Fibroblast of the aortic adventitia (primary cell): ENCODE measurements around the gene EFNA5. TPM values are rescaled to one million over a fixed set of nuclear protein-coding genes. Genes with fewer than 3 reads are reported as not detected.
"Not testable (repeated sequence)": the region's sequence is repeated elsewhere in the genome, so short reads cannot be mapped to it uniquely, and the experiment has no call there.

Source experiments
- DNase-seq: peaks from one replicate; pipeline ENCODE4 v3.0.0-alpha.2; 2010; ENCODE audit warnings: low read depth
- H3K4me3 ChIP-seq: 2 replicates; pipeline ENCODE4 v1.5.1; 2011; ENCODE audit warnings: low read depth, mild to moderate bottlenecking, control low read depth, low read length, moderate library complexity
- CTCF ChIP-seq: IDR thresholded peaks from 2 replicates; pipeline ENCODE4 v1.5.1; 2011; ENCODE audit warnings: mild to moderate bottlenecking, low read length, control low read depth, inconsistent platforms; ENCODE audit not compliant: insufficient read depth
- total RNA-seq: library from RNA; depleted of rRNA; stranded (reverse); fragments of >200 nt; gene quantifications from 2 replicates; pipeline ENCODE4 v1.2.3, GENCODE V29; 2012; ENCODE audit warnings: low replicate concordance

The EFNA5 gene
- total RNA-seq, 1 donor, result 33.1 TPM

- H3K4me3 ChIP-seq, result no peak overlapping the region
- TF ChIP-seq CTCF, result no peak
- DNase-seq, result no peak
Observed at GRCh38 chr5:107455111-107455544, 215.6 kb downstream of the EFNA5 start.

DNA sequence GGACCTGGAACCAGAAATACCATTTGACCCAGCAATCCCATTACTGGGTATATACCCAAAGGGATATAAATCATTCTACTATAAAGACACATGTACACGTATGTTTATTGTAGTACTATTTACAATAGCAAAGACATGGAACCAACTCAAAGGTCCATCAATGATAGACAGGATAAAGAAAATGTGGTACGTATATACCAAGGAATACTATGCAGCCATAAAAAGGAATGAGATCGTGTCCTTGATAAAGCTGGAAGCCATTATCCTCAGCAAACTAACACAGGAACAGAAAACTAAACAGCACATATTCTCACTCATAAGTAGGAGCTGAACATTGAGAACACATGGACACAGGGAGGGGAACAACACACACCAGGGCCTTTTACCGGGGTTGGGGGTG is 218.9 kb downstream of the EFNA5 start:
- H3K4me3 ChIP-seq, DNase-seq: not testable (repeated sequence)

- no peak overlapping the region for H3K4me3 ChIP-seq
- DNase-seq, result no peak
- no peak for TF ChIP-seq CTCF
Observed at GRCh38 chr5:107451028-107451427, 219.7 kb downstream of the EFNA5 start.

- TF ChIP-seq CTCF, result no peak
- DNase-seq, result no peak
- no peak overlapping the region for H3K4me3 ChIP-seq
Observed at GRCh38 chr5:107450531-107450930, 220.2 kb downstream of the EFNA5 start.

DNA sequence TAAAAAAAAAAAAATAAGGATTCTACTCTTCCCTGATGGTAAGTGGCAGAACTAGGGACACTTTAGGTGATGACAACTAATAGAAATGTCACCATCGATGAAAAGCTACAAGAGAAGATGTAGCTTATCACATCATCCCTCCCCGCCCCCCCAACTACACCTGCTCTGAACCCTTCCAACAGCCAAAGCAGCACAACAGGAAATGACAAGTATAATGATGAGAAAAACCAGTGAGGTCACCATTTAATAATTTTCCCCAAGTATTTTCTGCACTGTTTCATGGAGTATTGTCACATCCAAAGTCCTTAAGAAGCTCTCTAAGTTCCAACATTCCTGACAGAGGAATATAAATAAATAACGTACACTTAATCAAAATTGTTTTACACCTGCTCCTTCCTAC is 221.4 kb downstream of the EFNA5 start:
- TF ChIP-seq CTCF, result no peak
- DNase-seq, result no peak
- no peak overlapping the region for H3K4me3 ChIP-seq

GRCh38 chr5:107447587-107447986 is 223.2 kb downstream of the EFNA5 start:
- DNase-seq, result no peak
- no peak overlapping the region for H3K4me3 ChIP-seq
- no peak for TF ChIP-seq CTCF

DNA sequence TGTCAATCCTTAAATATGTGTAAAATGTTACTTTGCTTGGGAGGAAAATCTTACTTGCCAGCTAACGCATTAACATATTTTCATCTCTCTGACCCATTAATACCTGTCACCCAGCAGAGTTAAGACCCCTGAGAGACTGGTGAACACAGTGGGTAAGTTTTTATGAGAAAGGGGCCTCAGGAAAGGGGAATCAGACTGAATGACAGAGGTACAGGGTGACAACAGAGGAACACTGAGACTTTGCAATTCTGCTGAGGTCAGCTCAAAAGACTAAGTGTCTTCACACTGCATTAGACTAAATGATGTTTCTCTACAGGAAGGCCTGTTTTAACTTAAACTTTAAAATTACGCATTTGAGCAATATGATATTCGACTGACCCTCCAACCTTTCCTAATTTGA is 223.8 kb downstream of the EFNA5 start:
- no peak overlapping the region for H3K4me3 ChIP-seq
- TF ChIP-seq CTCF, result no peak

DNA sequence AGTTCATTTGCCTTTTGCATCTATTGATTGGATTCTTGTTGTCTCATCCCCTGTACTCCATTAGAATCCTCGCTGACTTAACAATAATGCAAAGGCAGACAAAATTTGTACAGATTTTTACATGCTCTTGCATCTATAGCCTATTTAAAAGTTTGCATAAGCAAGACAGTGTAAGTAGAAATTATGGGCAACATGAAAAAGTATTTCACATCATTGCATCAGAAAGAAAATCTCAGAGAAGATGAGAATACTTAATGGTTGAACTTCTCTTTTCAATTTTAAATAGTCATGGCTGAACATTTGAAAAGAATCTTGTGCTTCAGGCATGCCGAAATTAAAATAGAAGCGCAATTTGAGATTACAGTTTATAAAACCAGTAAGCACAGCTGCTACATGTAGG is 226.4 kb downstream of the EFNA5 start:
- DNase-seq, result peak; percentile 32
- no peak overlapping the region for H3K4me3 ChIP-seq
- no peak for TF ChIP-seq CTCF

More for the DNA sequence above, 223.8 kb downstream of the EFNA5 start:
- DNase-seq, result no peak
